Stimulated activated CD8-positive, alpha-beta memory T cell treated with anti-CD3 and anti-CD28 coated beads, Interleukin-7, amount 100 ng/mL, for 48 hours (primary cell): ENCODE measurements around the gene PRC1.

Source experiments
- DNase-seq, 2 donors: peaks; one replicate each; pipeline ENCODE4 v3.0.0-alpha.2; 2020; ENCODE audit warnings: low read depth in 1 of 2; ENCODE audit errors: extremely low read depth in 1 of 2

PRC1 gene

DNA sequence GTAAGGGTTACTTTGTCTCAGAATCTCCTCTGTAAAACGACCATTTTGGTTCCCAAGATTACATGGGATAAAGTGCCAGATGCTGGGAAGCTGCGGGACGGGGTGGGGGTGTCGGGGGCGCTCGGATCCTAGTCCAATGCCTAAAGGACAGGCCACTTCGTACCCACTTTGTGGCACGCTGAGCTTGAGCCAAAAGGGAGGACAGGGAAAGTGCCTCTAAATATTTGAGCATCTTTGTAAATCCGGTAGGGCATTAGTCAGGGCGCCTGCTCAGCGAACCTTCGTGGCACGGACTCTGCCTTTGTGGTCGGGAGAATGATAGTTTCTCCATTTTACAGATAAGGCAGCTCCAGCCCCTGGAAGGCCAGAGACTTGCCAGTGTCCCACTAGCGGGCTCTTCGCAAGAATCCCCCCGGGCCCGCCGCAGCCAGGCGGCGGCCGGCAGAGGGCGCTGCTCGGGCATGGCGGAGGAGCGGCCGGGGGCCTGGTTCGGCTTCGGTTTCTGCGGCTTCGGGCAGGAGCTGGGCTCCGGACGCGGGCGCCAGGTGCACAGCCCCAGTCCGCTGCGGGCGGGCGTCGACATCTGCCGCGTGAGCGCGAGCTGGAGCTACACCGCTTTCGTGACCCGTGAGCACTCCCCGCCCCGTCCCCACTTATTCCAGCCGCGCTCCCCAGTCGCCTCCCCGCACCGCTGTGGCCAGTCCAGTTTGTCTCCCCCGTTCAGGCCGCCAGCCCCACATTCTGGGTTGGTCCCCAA, 37.9 kb downstream of the PRC1 start:
- peak; percentile 38 to 55 for DNase-seq

GRCh38 chr15:90955624-90956273, 38.6 kb downstream of the PRC1 start:
- no peak for DNase-seq

DNA sequence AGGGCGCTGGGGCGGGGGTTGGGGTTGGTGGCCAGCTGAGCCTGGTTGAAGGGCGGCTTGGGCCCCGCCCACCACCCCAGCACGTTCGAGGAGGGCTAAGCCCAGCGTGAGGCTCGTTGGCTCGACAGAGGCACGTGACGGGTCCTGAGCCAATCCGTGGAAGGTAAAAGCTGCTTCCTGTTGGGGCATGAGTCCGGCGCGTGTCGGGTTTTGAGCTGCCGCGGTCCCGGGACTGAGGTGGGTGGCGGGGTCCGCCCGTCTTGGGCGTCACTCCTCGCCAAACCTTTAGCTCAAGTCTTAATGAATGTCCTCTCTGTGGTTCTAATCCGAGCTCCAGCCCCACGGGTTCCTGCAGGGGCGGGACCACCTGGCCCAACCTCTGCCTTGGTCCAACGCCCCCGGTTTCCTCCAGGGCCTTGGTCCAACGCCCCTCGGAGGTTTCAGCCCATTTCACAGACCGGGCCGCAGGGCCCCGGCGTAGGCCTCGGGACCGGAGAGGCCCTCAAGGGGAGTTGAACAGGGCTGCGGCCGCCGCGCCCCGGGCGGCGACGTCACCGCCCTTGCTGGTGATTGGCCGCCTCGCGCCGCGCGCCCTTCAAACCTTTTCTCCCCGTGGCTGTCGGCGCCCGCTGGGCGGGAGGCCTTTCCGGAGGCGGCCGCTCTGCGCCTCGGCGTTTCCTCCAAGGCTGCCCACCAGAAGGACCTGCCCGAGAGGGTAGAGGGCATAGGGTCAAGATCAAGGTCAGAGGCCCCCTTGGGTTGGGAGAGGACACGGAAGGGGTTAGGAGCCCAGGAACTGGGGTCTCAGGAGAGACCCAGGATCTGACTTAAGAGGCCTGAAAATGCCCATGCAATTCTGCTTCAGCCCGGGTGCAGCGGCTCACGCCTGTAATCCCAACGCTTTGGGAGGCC, 39.4 kb downstream of the PRC1 start, which contains the start of gene RCCD1:
TSS of gene RCCD1 (plus strand) at position 173 of the 912 bp plus-strand sequence. CDS start 1,851 bp downstream, outside the sequence.
- DNase-seq = peak; percentile 77 to 92

- no peak for DNase-seq
These were observed 40.2 kb downstream of the PRC1 start for GRCh38 chr15:90953947-90954711.

GRCh38 chr15:90952901-90953677, 41.2 kb downstream of the PRC1 start:
- no peak for DNase-seq

- DNase-seq = no peak
These were observed 43.7 kb downstream of the PRC1 start for GRCh38 chr15:90950676-90951075.

DNA sequence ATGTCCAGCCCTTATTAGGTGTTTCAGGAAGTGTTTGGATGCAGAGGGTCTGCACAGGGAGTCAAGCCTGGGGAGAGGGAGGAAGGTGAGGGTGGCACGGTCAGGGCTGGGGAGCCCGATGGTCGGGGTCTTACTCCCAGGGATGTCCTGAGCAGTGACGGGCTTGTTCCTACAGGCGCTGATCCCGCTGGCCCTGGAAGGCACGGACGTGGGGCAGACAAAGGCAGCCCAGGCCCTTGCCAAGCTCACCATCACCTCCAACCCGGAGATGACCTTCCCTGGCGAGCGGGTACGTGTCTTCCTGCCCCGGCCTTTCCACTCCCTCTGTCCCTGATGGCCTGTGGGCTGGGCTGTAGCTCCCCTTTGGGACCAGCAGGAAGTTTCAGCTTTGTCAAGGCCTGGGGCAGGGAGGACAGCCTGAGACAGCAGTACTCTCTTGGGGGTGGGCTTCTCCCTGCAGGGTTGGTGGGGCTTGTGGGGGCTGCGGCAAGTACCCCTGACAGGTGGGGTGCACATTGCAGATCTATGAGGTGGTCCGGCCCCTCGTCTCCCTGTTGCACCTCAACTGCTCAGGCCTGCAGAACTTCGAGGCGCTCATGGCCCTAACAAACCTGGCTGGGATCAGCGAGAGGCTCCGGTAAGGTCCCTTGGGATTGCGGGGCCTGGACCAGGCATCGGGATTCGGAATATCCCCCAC, 44.2 kb downstream of the PRC1 start:
- no peak for DNase-seq

- no peak for DNase-seq
These were observed 45.8 kb downstream of the PRC1 start for GRCh38 chr15:90948506-90948905.

- no peak for DNase-seq
These were observed 46.6 kb downstream of the PRC1 start for GRCh38 chr15:90947577-90948357.

GRCh38 chr15:90946941-90947576, 47.3 kb downstream of the PRC1 start:
- DNase-seq = no peak

GRCh38 chr15:90946538-90946937, 47.8 kb downstream of the PRC1 start:
- no peak for DNase-seq

DNA sequence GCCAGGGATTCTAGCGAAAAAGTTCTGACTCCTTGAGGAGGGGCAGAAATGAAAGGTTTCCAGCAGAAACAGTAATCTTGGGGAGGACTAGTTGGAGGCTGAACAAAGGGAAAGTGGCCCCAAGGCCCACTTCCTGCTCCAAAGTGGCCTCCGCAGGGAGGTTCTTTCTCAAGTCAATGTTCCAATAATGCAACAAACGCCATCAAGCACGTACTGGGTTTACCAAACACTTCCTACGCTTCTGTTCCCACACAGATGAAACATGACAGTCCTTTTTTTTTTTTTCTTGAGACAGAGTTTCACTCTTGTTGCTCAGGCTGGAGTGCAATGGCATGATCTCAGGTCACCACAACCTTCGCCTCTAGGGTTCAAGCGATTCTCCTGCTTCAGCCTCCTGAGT, 49.2 kb downstream of the PRC1 start:
- DNase-seq = no peak

- DNase-seq = no peak
These were observed 51.8 kb downstream of the PRC1 start for GRCh38 chr15:90942354-90943120.

DNA sequence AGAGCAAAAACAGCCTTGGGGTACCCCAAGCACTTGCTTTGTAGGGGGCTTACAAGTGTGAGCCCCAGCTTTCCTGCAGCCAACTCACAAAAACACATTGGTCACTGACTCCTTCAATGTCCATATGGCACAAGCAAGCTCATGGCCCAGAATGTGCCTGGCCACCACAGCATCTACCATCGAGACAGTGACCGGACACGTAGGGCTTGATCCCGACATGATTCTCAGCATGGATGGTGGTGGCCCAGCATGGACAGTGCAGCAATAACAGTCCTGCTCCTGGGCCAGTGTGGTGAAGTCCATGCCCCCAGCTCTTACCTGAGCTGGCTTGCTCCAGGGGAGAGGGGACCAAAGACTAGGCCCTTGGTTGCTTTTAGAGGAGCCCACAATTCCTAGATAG, 53.3 kb downstream of the PRC1 start:
- no peak for DNase-seq

GRCh38 chr15:90939756-90940155, 54.6 kb downstream of the PRC1 start:
- no peak for DNase-seq

GRCh38 chr15:90938261-90938660, 56.1 kb downstream of the PRC1 start:
- no peak for DNase-seq

GRCh38 chr15:90936823-90937222, 57.5 kb downstream of the PRC1 start:
- DNase-seq = no peak
